Prostate gland (tissue), 2 donors: ENCODE data around the gene GPRC6A. TPM values are rescaled to one million over a fixed set of nuclear protein-coding genes. Genes with fewer than 3 reads are reported as not detected.

Source experiments
- DNase-seq: peaks from one replicate; pipeline ENCODE4 v3.0.0-alpha.2; 2019; ENCODE audit warnings: low spot score
- H3K27ac ChIP-seq, 2 donors: fragments of 200-600 bp; sonication (generic); 2 replicates each; pipeline ENCODE4 v1.5.1; 2017 to 2019
- H3K27me3 ChIP-seq: fragments of 200-600 bp; sonication (generic); replicated peaks from 2 replicates; pipeline ENCODE4 v1.5.1; 2019; ENCODE audit not compliant: insufficient read depth
- H3K36me3 ChIP-seq, 2 donors: fragments of 200-600 bp; sonication (generic); 1 replicate in 1 of 2; 2 replicates in 1 of 2; pipeline versions ENCODE4 v1.5.1 to v1.8.1; 2017 to 2019
- H3K4me1 ChIP-seq: fragments of 200-600 bp; sonication (generic); replicated peaks from 2 replicates; pipeline ENCODE4 v1.5.1; 2019
- H3K4me3 ChIP-seq, 2 donors: fragments of 200-600 bp; sonication (generic); 2 replicates each; pipeline ENCODE4 v1.5.1; 2017 to 2019
- H3K9me3 ChIP-seq: fragments of 200-600 bp; sonication (generic); 2 replicates; pipeline ENCODE4 v1.5.1; 2017
- POLR2A ChIP-seq: fragments of 450-650 bp; IDR thresholded peaks from one replicate; pipeline ENCODE4 v1.6.1; 2016; ENCODE audit warnings: antibody characterized with exemption, mild to moderate bottlenecking
- POLR2AphosphoS5 ChIP-seq: sonication (generic); formaldehyde crosslinking; IDR thresholded peaks from one replicate; pipeline ENCODE4 v1.6.1; 2017; ENCODE audit warnings: antibody characterized with exemption
- WGBS: methylation state at CpG from one replicate; pipeline ENCODE4 v1.1.5; 2018; 5-methylcytosine and 5-hydroxymethylcytosine counted together
- intact Hi-C: fragments of 100-400 bp; cut with DNase I; formaldehyde crosslinking; loops from one replicate; pipeline ENCODE4 v1.14.2; 2022
- total RNA-seq, 2 donors: library from RNA; depleted of rRNA; stranded (reverse); fragments of >200 nt; gene quantifications; one replicate each; pipeline ENCODE4 v1.1.0, GENCODE V29; 2016
- TF ChIP-seq, protein P1 (sequence below), 4 experiments: fragments of 200-600 bp in 2 of 4; fragments of 450-650 bp in 2 of 4; sonication (generic) in 2 of 4; IDR thresholded peaks; 1 replicate in 3 of 4; 2 replicates in 1 of 4; pipeline ENCODE4 v1.5.1; 2016 to 2019; ENCODE audit warnings: antibody characterized with exemption in 4 of 4, mild to moderate bottlenecking in 2 of 4, moderate library complexity in 2 of 4

GPRC6A gene
- total RNA-seq, 2 donors from 2014 or later = 0.18 TPM; not detected in 1

- Histone ChIP-seq H3K36me3 (no peaks in the 10 kb centered on the region), H3K27ac (no peak overlapping the region), H3K9me3 (no peaks in the 10 kb centered on the region), H3K27me3 (no peaks in the 10 kb centered on the region), H3K4me3 (no peak overlapping the region), H3K4me1 (no peaks in the 10 kb centered on the region)
- WGBS = 85% methylated on average over 2 of the region's 2 CpGs
- TF ChIP-seq POLR2AphosphoS5 = no peak
- no peak for TF ChIP-seq POLR2A
- TF ChIP-seq, protein P1, sequence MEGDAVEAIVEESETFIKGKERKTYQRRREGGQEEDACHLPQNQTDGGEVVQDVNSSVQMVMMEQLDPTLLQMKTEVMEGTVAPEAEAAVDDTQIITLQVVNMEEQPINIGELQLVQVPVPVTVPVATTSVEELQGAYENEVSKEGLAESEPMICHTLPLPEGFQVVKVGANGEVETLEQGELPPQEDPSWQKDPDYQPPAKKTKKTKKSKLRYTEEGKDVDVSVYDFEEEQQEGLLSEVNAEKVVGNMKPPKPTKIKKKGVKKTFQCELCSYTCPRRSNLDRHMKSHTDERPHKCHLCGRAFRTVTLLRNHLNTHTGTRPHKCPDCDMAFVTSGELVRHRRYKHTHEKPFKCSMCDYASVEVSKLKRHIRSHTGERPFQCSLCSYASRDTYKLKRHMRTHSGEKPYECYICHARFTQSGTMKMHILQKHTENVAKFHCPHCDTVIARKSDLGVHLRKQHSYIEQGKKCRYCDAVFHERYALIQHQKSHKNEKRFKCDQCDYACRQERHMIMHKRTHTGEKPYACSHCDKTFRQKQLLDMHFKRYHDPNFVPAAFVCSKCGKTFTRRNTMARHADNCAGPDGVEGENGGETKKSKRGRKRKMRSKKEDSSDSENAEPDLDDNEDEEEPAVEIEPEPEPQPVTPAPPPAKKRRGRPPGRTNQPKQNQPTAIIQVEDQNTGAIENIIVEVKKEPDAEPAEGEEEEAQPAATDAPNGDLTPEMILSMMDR (IDR thresholded peaks at IDR 0.05) = no peak
- DNase-seq = no peak
- intact Hi-C loops = no loop called here
Observed at GRCh38 chr6:116812051-116812650, 16.7 kb downstream of the GPRC6A start.

GRCh38 chr6:116801971-116802370, 26.9 kb downstream of the GPRC6A start:
- intact Hi-C loops = no loop called here
- TF ChIP-seq POLR2AphosphoS5 (no peak), POLR2A (no peak)
- TF ChIP-seq, protein P1 (IDR thresholded peaks at IDR 0.05) = no peak

GRCh38 chr6:116799945-116800344, 28.9 kb downstream of the GPRC6A start:
- no peaks in the 10 kb centered on the region for H3K9me3 ChIP-seq
- no peak overlapping the region for H3K27ac ChIP-seq
- H3K4me1 ChIP-seq = no peaks in the 10 kb centered on the region
- intact Hi-C loops = no loop called here
- H3K36me3 ChIP-seq = no peaks in the 10 kb centered on the region
- TF ChIP-seq POLR2A = no peak
- TF ChIP-seq POLR2AphosphoS5 = no peak
- TF ChIP-seq, protein P1 (IDR thresholded peaks at IDR 0.05) = no peak
- no peak overlapping the region for H3K4me3 ChIP-seq
- no peak for DNase-seq
- no peaks in the 10 kb centered on the region for H3K27me3 ChIP-seq

More at GRCh38 chr6:116801971-116802370, 26.9 kb downstream of the GPRC6A start:
- Histone ChIP-seq H3K4me3 (no peak overlapping the region), H3K4me1 (no peaks in the 10 kb centered on the region), H3K27me3 (no peaks in the 10 kb centered on the region), H3K27ac (no peak overlapping the region), H3K9me3 (no peaks in the 10 kb centered on the region), H3K36me3 (no peaks in the 10 kb centered on the region)
- DNase-seq = no peak

DNA sequence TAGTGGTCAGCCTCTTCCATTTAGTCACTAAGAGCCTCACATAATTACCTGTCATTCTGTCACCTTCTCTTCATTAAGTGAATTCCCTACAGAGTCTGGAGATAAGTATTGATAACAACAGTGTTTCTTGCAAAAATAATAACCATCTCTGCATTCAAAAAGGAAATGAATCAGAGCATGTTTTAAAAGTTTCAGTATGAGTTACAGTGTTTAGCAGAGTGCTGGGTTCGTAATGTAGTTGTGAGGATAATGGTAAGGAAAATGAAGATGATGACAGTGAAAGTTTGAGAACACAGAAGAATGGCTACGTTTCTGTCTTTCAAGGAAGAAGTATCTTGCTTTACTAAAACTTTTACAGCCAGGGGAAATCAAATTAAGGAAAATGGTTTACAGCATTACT, 31.3 kb downstream of the GPRC6A start:
- TF ChIP-seq, protein P1 (IDR thresholded peaks at IDR 0.05) = no peak
- TF ChIP-seq POLR2AphosphoS5 = no peak
- TF ChIP-seq POLR2A = no peak
- H3K9me3 ChIP-seq = no peaks in the 10 kb centered on the region
- no peak overlapping the region for H3K4me3 ChIP-seq
- DNase-seq = no peak
- intact Hi-C loops = no loop called here
- no peaks in the 10 kb centered on the region for H3K27me3 ChIP-seq
- no peaks in the 10 kb centered on the region for H3K36me3 ChIP-seq
- 52% methylated on average over 2 of the region's 2 CpGs for WGBS
- H3K4me1 ChIP-seq = no peaks in the 10 kb centered on the region
- H3K27ac ChIP-seq = no peak overlapping the region

DNA sequence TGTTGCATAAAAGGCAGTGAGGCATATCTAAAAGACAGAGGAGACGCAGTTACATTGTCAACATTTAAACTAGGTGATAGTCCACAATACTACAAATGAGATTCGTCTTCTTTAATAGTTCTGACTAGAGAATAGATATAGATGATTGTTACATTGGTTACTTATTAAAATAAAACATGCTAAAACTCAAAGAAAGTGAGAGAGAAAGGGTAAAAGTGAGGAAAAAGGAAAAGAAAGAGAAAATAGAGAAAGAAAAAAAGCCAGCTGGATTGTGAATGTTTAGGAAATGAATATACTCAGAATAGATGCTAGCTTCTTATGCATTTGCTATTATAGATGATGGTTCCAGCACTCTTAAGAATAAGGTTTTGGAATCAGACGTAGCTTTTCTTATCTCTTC, 35.7 kb downstream of the GPRC6A start:
- no peak overlapping the region for H3K27ac ChIP-seq
- no peak for DNase-seq
- no peaks in the 10 kb centered on the region for H3K4me1 ChIP-seq
- no peaks in the 10 kb centered on the region for H3K27me3 ChIP-seq
- intact Hi-C loops = no loop called here
- H3K36me3 ChIP-seq = no peaks in the 10 kb centered on the region
- 57% methylated on average over 3 of the region's 3 CpGs for WGBS
- H3K9me3 ChIP-seq = no peaks in the 10 kb centered on the region
- no peak overlapping the region for H3K4me3 ChIP-seq
- TF ChIP-seq, protein P1 (IDR thresholded peaks at IDR 0.05) = no peak
- TF ChIP-seq POLR2A (no peak), POLR2AphosphoS5 (no peak)
